Liver (tissue), 9 donors: ENCODE measurements around the gene UBA52. TPM values are rescaled to one million over a fixed set of nuclear protein-coding genes. Genes with fewer than 3 reads are reported as not detected.
A peak's percentile ranks its signal among the peaks of the same experiment; 100 is the strongest.

Source experiments
- DNase-seq: peaks from one replicate; pipeline ENCODE4 v3.0.0-alpha.2; 2017; ENCODE audit warnings: low spot score
- H3K27ac ChIP-seq, 2 donors: one replicate each; pipeline ENCODE4 v1.7.0; 2013; ENCODE audit warnings: inconsistent platforms in 2 of 2, low read length in 2 of 2, control low read depth in 1 of 2, low read depth in 1 of 2, mild to moderate bottlenecking in 1 of 2
- H3K27me3 ChIP-seq, 4 donors: one replicate each; pipeline versions ENCODE4 v1.6.1 to v1.7.0; 2013; ENCODE audit warnings: low read length in 3 of 4, inconsistent platforms in 1 of 4, mild to moderate bottlenecking in 1 of 4, moderate library complexity in 1 of 4; ENCODE audit not compliant: control insufficient read depth in 4 of 4, insufficient read depth in 4 of 4
- H3K36me3 ChIP-seq, 4 donors: one replicate each; pipeline versions ENCODE4 v1.6.1 to v1.7.0; 2013; ENCODE audit warnings: low read length in 3 of 4, mild to moderate bottlenecking in 3 of 4, low read depth in 1 of 4, moderate library complexity in 1 of 4; ENCODE audit not compliant: control insufficient read depth in 4 of 4, insufficient read depth in 3 of 4
- H3K4me1 ChIP-seq, 4 donors: one replicate each; pipeline versions ENCODE4 v1.6.1 to v1.7.0; 2013; ENCODE audit warnings: low read length in 3 of 4, mild to moderate bottlenecking in 3 of 4, moderate library complexity in 1 of 4; ENCODE audit not compliant: control insufficient read depth in 4 of 4, insufficient read depth in 4 of 4
- H3K4me3 ChIP-seq, 3 donors: one replicate each; pipeline versions ENCODE4 v1.6.1 to v1.7.0; 2013; ENCODE audit warnings: low read length in 3 of 3, control low read depth in 1 of 3, low read depth in 1 of 3, mild to moderate bottlenecking in 1 of 3
- H3K9ac ChIP-seq, 2 donors: one replicate each; pipeline ENCODE4 v1.7.0; 2013; ENCODE audit warnings: low read length in 2 of 2, mild to moderate bottlenecking in 2 of 2, moderate library complexity in 2 of 2, control low read depth in 1 of 2, low read depth in 1 of 2
- H3K9me3 ChIP-seq, 4 donors: one replicate each; pipeline versions ENCODE4 v1.6.1 to v1.7.0; 2013; ENCODE audit warnings: low read length in 3 of 4; ENCODE audit not compliant: control insufficient read depth in 4 of 4
- EGR1 ChIP-seq, 2 donors: IDR thresholded peaks; 2 replicates each; pipeline ENCODE4 v1.6.1; 2016 to 2018; ENCODE audit warnings: antibody characterized with exemption in 2 of 2, low read depth in 2 of 2
- FOXA1 ChIP-seq: IDR thresholded peaks from 2 replicates; pipeline ENCODE4 v1.6.1; 2016; ENCODE audit warnings: antibody characterized with exemption
- GABPA ChIP-seq, 2 donors: IDR thresholded peaks in 1 of 2; conservative IDR thresholded peaks in 1 of 2; 2 replicates each; pipeline ENCODE4 v1.6.1; 2016; ENCODE audit warnings: antibody characterized with exemption in 2 of 2, mild to moderate bottlenecking in 1 of 2, moderate library complexity in 1 of 2
- HNF4A ChIP-seq, 2 donors: conservative IDR thresholded peaks; 2 replicates each; pipeline ENCODE4 v1.6.1; 2016; ENCODE audit warnings: antibody characterized with exemption in 2 of 2, mild to moderate bottlenecking in 2 of 2
- HNF4G ChIP-seq: IDR thresholded peaks from 2 replicates; pipeline ENCODE4 v1.6.1; 2016; ENCODE audit warnings: antibody characterized with exemption
- JUND ChIP-seq, 2 donors: IDR thresholded peaks; 2 replicates each; pipeline ENCODE4 v1.6.1; 2016; ENCODE audit warnings: antibody characterized with exemption in 2 of 2
- RAD21 ChIP-seq, 2 donors: IDR thresholded peaks; 2 replicates each; pipeline ENCODE4 v1.6.1; 2016; ENCODE audit warnings: antibody characterized with exemption in 2 of 2, mild to moderate bottlenecking in 2 of 2
- YY1 ChIP-seq: IDR thresholded peaks from 2 replicates; pipeline ENCODE4 v1.6.1; 2016; ENCODE audit warnings: antibody characterized with exemption, mild to moderate bottlenecking
- WGBS: extraction: QIAGEN DNeasy Blood & Tissue Kit; methylation state at CpG from one replicate; pipeline ENCODE4 v1.1.7; 2013; 5-methylcytosine and 5-hydroxymethylcytosine counted together
- polyA plus RNA-seq, 2 donors: library from polyadenylated mRNA; stranded (reverse) in 1 of 2; unstranded in 1 of 2; fragments of 200-250 nt in 1 of 2; fragments of >200 nt in 1 of 2; fragmentation: Nextera tagmentation in 1 of 2; extraction: Ambion mirVana in 1 of 2; gene quantifications; one replicate each; pipeline versions ENCODE4 v1.2.1 to v1.2.3, GENCODE V29; 2013 to 2015
- total RNA-seq, 2 donors: library from RNA; depleted of rRNA; stranded (reverse); fragments of >200 nt; gene quantifications; one replicate each; pipeline ENCODE4 v1.2.3, GENCODE V29; 2014
- TF ChIP-seq, protein P1 (sequence below): IDR thresholded peaks from 2 replicates; pipeline ENCODE4 v1.6.1; 2016; ENCODE audit warnings: antibody characterized with exemption
- TF ChIP-seq, protein P2 (sequence below): fragments of 150-350 bp; IDR thresholded peaks from 2 replicates; pipeline ENCODE4 v1.5.1; 2017; ENCODE audit warnings: improper control_type of control experiment, low read depth, low read length; ENCODE audit not compliant: missing input control
- TF ChIP-seq, protein P3 (sequence below): IDR thresholded peaks from 2 replicates; pipeline ENCODE4 v1.6.1; 2016; ENCODE audit warnings: antibody characterized with exemption
- TF ChIP-seq, protein P4 (sequence below): IDR thresholded peaks from 2 replicates; pipeline ENCODE4 v1.6.1; 2016; ENCODE audit warnings: antibody characterized with exemption, mild to moderate bottlenecking
- donor health status: healthy.
- donor health status: healthy.
- donor health status: healthy.
- donor health status: healthy.
- donor health status: healthy.

Gene UBA52
- total and polyA plus RNA-seq, 4 donors, result 324 to 647 (median 484) TPM

DNA sequence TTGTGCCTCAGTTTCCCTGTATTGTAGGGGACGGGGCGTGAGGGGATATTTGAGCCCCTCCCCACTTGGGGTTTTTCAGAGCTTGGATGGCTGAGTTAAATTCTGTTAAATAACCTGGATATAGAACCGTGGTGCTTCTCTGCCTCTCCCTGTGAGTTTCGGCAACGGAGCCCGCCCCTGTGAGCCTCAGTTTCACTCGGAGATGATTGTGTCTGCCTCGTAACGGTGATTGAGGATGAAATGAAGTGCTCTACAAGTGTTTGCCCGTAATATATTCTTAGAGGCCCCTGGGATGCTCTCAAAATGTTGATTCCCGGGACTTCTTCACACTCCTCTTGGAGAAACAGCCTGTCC lies 13.5 kb upstream of the UBA52 start:
- Histone ChIP-seq H3K9ac (peak overlapping the region; percentile 55 to 99), H3K36me3 (peaks cover 0 to 5% (median 0%) of the 10 kb centered on the region in 4 donors), H3K27me3 (no peaks in the 10 kb centered on the region), H3K27ac (peak overlapping the region; percentile 82 to 98), H3K9me3 (no peaks in the 10 kb centered on the region), H3K4me3 (peak overlapping the region; percentile 56 to 90 (median 84)), H3K4me1 (peaks cover 2 to 13% (median 7%) of the 10 kb centered on the region in 4 donors)
- TF ChIP-seq, protein P1, sequence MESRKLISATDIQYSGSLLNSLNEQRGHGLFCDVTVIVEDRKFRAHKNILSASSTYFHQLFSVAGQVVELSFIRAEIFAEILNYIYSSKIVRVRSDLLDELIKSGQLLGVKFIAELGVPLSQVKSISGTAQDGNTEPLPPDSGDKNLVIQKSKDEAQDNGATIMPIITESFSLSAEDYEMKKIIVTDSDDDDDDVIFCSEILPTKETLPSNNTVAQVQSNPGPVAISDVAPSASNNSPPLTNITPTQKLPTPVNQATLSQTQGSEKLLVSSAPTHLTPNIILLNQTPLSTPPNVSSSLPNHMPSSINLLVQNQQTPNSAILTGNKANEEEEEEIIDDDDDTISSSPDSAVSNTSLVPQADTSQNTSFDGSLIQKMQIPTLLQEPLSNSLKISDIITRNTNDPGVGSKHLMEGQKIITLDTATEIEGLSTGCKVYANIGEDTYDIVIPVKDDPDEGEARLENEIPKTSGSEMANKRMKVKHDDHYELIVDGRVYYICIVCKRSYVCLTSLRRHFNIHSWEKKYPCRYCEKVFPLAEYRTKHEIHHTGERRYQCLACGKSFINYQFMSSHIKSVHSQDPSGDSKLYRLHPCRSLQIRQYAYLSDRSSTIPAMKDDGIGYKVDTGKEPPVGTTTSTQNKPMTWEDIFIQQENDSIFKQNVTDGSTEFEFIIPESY, result no peak
- no peak for TF ChIP-seq HNF4A (conservative IDR thresholded peaks at IDR 0.05)
- TF ChIP-seq RAD21 (IDR thresholded peaks at IDR 0.05), result no peak
- no peak for TF ChIP-seq YY1
- no peak for TF ChIP-seq HNF4G
- TF ChIP-seq, protein P2, sequence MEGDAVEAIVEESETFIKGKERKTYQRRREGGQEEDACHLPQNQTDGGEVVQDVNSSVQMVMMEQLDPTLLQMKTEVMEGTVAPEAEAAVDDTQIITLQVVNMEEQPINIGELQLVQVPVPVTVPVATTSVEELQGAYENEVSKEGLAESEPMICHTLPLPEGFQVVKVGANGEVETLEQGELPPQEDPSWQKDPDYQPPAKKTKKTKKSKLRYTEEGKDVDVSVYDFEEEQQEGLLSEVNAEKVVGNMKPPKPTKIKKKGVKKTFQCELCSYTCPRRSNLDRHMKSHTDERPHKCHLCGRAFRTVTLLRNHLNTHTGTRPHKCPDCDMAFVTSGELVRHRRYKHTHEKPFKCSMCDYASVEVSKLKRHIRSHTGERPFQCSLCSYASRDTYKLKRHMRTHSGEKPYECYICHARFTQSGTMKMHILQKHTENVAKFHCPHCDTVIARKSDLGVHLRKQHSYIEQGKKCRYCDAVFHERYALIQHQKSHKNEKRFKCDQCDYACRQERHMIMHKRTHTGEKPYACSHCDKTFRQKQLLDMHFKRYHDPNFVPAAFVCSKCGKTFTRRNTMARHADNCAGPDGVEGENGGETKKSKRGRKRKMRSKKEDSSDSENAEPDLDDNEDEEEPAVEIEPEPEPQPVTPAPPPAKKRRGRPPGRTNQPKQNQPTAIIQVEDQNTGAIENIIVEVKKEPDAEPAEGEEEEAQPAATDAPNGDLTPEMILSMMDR, result no peak
- no peak for TF ChIP-seq JUND (IDR thresholded peaks at IDR 0.05)
- TF ChIP-seq, protein P3, sequence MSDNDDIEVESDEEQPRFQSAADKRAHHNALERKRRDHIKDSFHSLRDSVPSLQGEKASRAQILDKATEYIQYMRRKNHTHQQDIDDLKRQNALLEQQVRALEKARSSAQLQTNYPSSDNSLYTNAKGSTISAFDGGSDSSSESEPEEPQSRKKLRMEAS, result no peak
- no peak for TF ChIP-seq FOXA1
- DNase-seq, result no peak
- 6% methylated on average over 11 of the region's 11 CpGs for WGBS

DNA sequence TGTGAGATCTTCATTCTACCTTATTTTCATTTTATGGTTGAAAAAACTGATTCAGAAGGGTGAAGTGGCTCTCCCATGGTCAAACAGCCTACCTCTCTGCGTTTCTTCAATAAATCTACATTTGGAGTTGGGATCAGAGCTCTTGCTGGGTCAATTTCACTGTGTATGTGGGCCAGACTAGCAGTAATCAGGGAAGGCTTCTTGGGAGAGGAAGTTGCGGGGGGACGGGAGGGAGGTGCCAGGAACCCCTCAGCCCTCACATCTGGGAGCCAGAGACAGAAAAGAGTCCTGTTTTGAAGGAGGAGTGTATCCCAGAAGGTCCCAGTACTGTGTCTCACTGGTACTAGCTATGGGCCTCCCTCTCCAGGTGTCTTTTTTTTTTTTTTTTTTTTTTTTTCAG lies 13.1 kb upstream of the UBA52 start:
- WGBS, result 64% methylated on average over 3 of the region's 3 CpGs
- Histone ChIP-seq H3K4me3 (peak overlapping the region; percentile 56 to 90 (median 84)), H3K27ac (peak overlapping the region; percentile 82 to 98), H3K36me3 (peaks cover 0 to 6% (median 0%) of the 10 kb centered on the region in 4 donors), H3K4me1 (peaks cover 2 to 13% (median 7%) of the 10 kb centered on the region in 4 donors), H3K27me3 (no peaks in the 10 kb centered on the region), H3K9ac (peak overlapping the region; percentile 55 to 99), H3K9me3 (no peaks in the 10 kb centered on the region)
- no peak for DNase-seq
- TF ChIP-seq, protein P4, sequence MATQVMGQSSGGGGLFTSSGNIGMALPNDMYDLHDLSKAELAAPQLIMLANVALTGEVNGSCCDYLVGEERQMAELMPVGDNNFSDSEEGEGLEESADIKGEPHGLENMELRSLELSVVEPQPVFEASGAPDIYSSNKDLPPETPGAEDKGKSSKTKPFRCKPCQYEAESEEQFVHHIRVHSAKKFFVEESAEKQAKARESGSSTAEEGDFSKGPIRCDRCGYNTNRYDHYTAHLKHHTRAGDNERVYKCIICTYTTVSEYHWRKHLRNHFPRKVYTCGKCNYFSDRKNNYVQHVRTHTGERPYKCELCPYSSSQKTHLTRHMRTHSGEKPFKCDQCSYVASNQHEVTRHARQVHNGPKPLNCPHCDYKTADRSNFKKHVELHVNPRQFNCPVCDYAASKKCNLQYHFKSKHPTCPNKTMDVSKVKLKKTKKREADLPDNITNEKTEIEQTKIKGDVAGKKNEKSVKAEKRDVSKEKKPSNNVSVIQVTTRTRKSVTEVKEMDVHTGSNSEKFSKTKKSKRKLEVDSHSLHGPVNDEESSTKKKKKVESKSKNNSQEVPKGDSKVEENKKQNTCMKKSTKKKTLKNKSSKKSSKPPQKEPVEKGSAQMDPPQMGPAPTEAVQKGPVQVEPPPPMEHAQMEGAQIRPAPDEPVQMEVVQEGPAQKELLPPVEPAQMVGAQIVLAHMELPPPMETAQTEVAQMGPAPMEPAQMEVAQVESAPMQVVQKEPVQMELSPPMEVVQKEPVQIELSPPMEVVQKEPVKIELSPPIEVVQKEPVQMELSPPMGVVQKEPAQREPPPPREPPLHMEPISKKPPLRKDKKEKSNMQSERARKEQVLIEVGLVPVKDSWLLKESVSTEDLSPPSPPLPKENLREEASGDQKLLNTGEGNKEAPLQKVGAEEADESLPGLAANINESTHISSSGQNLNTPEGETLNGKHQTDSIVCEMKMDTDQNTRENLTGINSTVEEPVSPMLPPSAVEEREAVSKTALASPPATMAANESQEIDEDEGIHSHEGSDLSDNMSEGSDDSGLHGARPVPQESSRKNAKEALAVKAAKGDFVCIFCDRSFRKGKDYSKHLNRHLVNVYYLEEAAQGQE, result no peak
- TF ChIP-seq EGR1 (IDR thresholded peaks at IDR 0.05; ENCODE audit: low read depth in 2 of 2), result no peak
- TF ChIP-seq GABPA (IDR thresholded peaks at IDR 0.05 in 1 of 2, conservative IDR thresholded peaks at IDR 0.05 in 1 of 2), result no peak
